Measurements from ENCODE around the gene EHBP1L1. TPM values are rescaled to one million over a fixed set of nuclear protein-coding genes. Genes with fewer than 3 reads are reported as not detected.
A peak's percentile ranks its signal among the peaks of the same experiment; 100 is the strongest.

Gene EHBP1L1
- total and polyA plus RNA-seq, 2 of the 8 experiments (the other 6 are each of a cell fraction or from before 2014, with no cell fraction given) = 4.3 to 6.6 TPM

DNA sequence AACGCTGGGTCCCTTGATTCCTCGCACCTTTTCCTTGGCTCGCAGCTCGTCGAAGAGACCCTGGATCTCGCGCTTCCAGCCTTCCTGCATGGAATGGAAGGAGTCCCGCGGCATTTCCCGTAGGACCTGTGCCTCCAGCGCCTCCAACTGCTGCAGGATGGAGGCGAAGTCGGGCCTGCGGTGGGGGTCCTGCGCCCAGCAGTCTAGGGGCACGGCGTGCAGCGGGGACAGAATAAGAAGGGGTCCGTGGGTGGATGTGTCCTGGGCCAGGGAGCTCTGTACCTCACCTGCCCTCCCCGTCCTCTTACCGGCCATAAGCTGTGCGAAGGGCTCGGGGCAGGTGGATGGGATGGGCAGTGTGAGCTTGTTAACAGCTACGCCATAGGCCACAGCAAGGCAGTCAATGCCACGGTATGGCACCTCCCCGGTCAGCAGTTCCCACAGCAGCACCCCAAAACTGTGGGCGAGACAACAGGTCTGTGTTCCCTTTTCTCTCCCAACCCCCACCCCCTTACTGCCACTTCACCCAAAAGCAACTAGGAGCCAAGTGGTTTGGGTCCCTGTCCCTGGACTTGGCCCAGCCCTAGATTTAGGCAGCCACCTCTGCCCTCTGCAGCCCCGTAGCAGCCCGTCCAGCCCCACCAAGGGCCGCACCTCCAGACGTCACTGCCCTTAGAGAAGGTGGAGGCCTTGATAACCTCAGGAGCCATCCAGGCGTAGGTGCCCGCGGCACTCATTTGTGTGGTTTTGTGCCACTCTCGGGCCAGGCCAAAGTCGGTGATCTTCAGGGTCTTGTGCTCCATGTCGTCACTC is 32.0 kb downstream of the EHBP1L1 start:
- no peak overlapping the region for H3K56ac ChIP-seq (replicated peaks; ENCODE audit: insufficient read length, low read depth, low read length)
- no peak overlapping the region for H3K14ac ChIP-seq (ENCODE audit: insufficient read length)
- no peak overlapping the region for H2BK20ac ChIP-seq (ENCODE audit: low read length)
- no peaks in the 10 kb centered on the region; a peak in 1 of 7 replicates for H3K27me3 ChIP-seq (replicated peaks in 1 of 4; ENCODE audit: control insufficient read depth in 3 of 4, extremely low read depth in 1 of 4, insufficient read depth in 3 of 4, low read length in 3 of 4)
- peak overlapping the region; percentile 72 to 79 for H3K4me2 ChIP-seq (ENCODE audit: insufficient read depth in 1 of 2, low read depth in 2 of 2, low read length in 2 of 2)
- H3K23me2 ChIP-seq (ENCODE audit: low read depth, low read length) = peaks cover 7% of the 10 kb centered on the region; the same call in 1 of the 2 replicates
- H2BK15ac ChIP-seq (ENCODE audit: low read length) = peak overlapping the region; percentile 97; the same call in 1 of the 2 replicates
- H3K9me3 ChIP-seq (ENCODE audit: insufficient read depth in 2 of 2, low read depth in 1 of 2, low read length in 1 of 2) = no peaks in the 10 kb centered on the region
- peaks cover 3 to 5% of the 10 kb centered on the region in 2 experiments; a peak in 2 of 4 replicates for H3K79me2 ChIP-seq (ENCODE audit: control insufficient read depth in 1 of 2, insufficient read depth in 2 of 2, low read length in 2 of 2)
- H2AK5ac ChIP-seq (ENCODE audit: low read depth, low read length) = no peak overlapping the region; the same call in 1 of the 2 replicates
- H2BK5ac ChIP-seq (ENCODE audit: low read depth, low read length) = peak overlapping the region; percentile 66; the same call in 1 of the 2 replicates
- peaks cover 5 to 23% of the 10 kb centered on the region in 2 experiments for H4K20me1 ChIP-seq (replicated peaks in 1 of 2; ENCODE audit: control insufficient read depth in 1 of 2, insufficient read depth in 2 of 2, low read length in 2 of 2)
- ChIA-PET CTCF (ENCODE audit: partially characterized antibody) (interaction anchor here (0.6 to 14.8 kb wide), 10 partner anchors 10 to 244 kb away, joined by 3 to 227 read pairs (median 3); partner anchors contain the start of gene KCNK7), POLR2A (ENCODE audit: partially characterized antibody) (interaction anchor here (0.6 to 1.9 kb wide), 15 partner anchors 9 to 109 kb away, joined by 3 to 11 read pairs (median 4); partner anchors contain the start of genes FAM89B, KAT5, MALAT1 and ZNRD2)
- peak overlapping the region; percentile 32; the same call in 1 of the 2 replicates for H3K18ac ChIP-seq (ENCODE audit: extremely low read depth, low read length)
- WGBS, 2 experiments (ENCODE audit: extremely low coverage in 1 of 2, insufficient coverage in 1 of 2, insufficient read length in 1 of 2, insufficient replicate concordance in 2 of 2, low coverage in 1 of 2, low lambda C conversion rate in 2 of 2, missing lambda C conversion rate in 1 of 2) = 71% methylated on average over 37 of the region's 37 CpGs; no CpG with 5 or more reads in 1 of the 2 experiments
- no peak overlapping the region for H2AFZ ChIP-seq (ENCODE audit: low read length)
- FAIRE-seq (no peak), DNase-seq (ENCODE audit: low read depth in 1 of 2, low spot score in 2 of 2) (no peak)
- H3K4me1 ChIP-seq (replicated peaks in 1 of 4; ENCODE audit: control insufficient read depth in 3 of 4, insufficient read depth in 4 of 4, low read length in 3 of 4) = peaks cover 0 to 22% (median 9%) of the 10 kb centered on the region in 4 experiments; a peak in 6 of 7 replicates
- peak overlapping the region; percentile 16 for H4K8ac ChIP-seq (ENCODE audit: extremely low read depth, insufficient read depth, low read length)
- H4K91ac ChIP-seq (replicated peaks; ENCODE audit: insufficient read length, low read length) = peak overlapping the region; percentile 23
- peaks cover 21% of the 10 kb centered on the region for H3K79me1 ChIP-seq (ENCODE audit: low read depth, low read length)
- H4K5ac ChIP-seq (ENCODE audit: insufficient read length, low read depth, low read length) = no peak overlapping the region
- H3K27ac ChIP-seq (ENCODE audit: low read depth, low read length) = no peak overlapping the region
- no peak overlapping the region for H3K23ac ChIP-seq (ENCODE audit: insufficient read length)
- peaks cover 4 to 24% (median 12%) of the 10 kb centered on the region in 4 experiments; a peak in 5 of 8 replicates for H3K36me3 ChIP-seq (ENCODE audit: control insufficient read depth in 2 of 4, insufficient read depth in 4 of 4, low read length in 3 of 4)
- H3K4me3 ChIP-seq (ENCODE audit: extremely low read depth in 1 of 4, insufficient read depth in 2 of 4, low read depth in 3 of 4, low read length in 4 of 4) = peak overlapping the region; percentile 27 to 57 (median 37)
- H3K4ac ChIP-seq (replicated peaks; ENCODE audit: insufficient read length, low read depth, low read length) = no peak overlapping the region
- H3K9ac ChIP-seq (replicated peaks in 1 of 4; ENCODE audit: extremely low read depth in 1 of 4, low read depth in 3 of 4, low read length in 3 of 4) = peak overlapping the region in 2 of 4 experiments; percentile 16 to 28; a peak in 2 of 7 replicates
- H2BK120ac ChIP-seq (replicated peaks; ENCODE audit: low read depth, low read length) = no peak overlapping the region
- H2BK12ac ChIP-seq (ENCODE audit: low read depth, low read length) = peak overlapping the region; percentile 39; the same call in 1 of the 2 replicates
